Right atrium auricular region (tissue), 2 donors: ENCODE measurements around the gene SLIT3. TPM values are rescaled to one million over a fixed set of nuclear protein-coding genes. Genes with fewer than 3 reads are reported as not detected.

Source experiments
- DNase-seq: peaks from one replicate; pipeline ENCODE4 v3.0.0-alpha.2; 2019; ENCODE audit warnings: low spot score
- H3K27ac ChIP-seq, 2 donors: fragments of 200-600 bp; sonication (generic); 1 replicate in 1 of 2; 2 replicates in 1 of 2; pipeline ENCODE4 v1.5.1; 2016 to 2019
- H3K27me3 ChIP-seq, 2 donors: fragments of 200-600 bp; sonication (generic); one replicate each; pipeline versions ENCODE4 v1.5.1 to v1.6.0; 2017 to 2019
- H3K36me3 ChIP-seq: fragments of 200-600 bp; sonication (generic); one replicate; pipeline ENCODE4 v1.5.1; 2016
- H3K4me1 ChIP-seq, 2 donors: fragments of 200-600 bp; sonication (generic); one replicate each; pipeline versions ENCODE4 v1.5.1 to v1.6.0; 2017 to 2019
- H3K4me3 ChIP-seq, 2 donors: fragments of 200-600 bp; sonication (generic); 1 replicate in 1 of 2; 2 replicates in 1 of 2; pipeline ENCODE4 v1.5.1; 2017 to 2019; ENCODE audit warnings: mild to moderate bottlenecking in 1 of 2, moderate library complexity in 1 of 2
- H3K9me3 ChIP-seq, 2 donors: fragments of 200-600 bp; sonication (generic); one replicate each; pipeline ENCODE4 v1.5.1; 2019
- CTCF ChIP-seq, 2 donors: fragments of 200-600 bp; sonication (generic); IDR thresholded peaks; one replicate each; pipeline ENCODE4 v1.5.1; 2019; ENCODE audit warnings: antibody characterized with exemption in 2 of 2
- total RNA-seq, 2 donors: library from RNA; depleted of rRNA; stranded (reverse); fragments of >200 nt; gene quantifications; one replicate each; pipeline ENCODE4 v1.1.0, GENCODE V29; 2016

SLIT3 gene
- total RNA-seq, 2 donors from 2014 or later, result 66.1 to 85.8 TPM

- no peak for TF ChIP-seq CTCF (IDR thresholded peaks at IDR 0.05)
These were observed 331.5 kb downstream of the SLIT3 start for GRCh38 chr5:168969326-168969886.

DNA sequence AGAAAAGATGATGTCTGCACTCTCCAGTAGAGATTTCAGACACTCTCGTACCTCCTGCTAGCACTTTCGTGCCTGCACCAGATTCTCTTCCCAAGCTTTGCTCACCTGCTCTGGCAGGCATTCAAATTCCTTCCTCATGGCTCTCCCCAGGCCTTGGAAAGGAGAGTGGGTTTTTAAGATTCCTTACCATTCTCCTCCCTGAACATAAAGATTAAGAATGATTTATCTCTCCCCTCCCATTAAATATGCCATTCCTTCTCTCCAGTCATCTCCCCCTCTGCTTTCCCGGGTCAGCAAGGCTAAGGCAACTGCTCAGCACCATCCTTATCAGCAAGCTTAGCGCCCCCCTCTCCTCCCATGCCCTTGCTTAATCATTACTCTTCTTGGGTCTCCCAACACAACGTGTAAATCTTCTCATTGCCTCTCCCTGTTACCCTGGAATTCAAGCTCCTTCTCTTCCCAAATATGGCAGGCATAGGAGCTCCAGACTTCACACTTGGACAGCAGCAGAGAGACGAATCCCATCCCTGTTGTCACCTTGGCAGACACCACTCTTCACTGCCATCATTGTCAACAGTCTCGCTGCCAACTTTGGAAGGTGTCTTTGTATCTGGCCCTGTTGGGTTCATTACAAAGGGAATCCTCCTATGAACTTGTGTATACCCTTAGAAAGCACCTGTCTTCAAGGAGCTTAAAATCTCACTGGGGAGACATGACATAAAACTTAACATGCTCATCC is 332.9 kb downstream of the SLIT3 start:
- Histone ChIP-seq H3K27me3 (no peaks in the 10 kb centered on the region), H3K4me3 (no peak overlapping the region), H3K4me1 (peaks cover 0 to 29% of the 10 kb centered on the region in 2 donors), H3K9me3 (no peaks in the 10 kb centered on the region), H3K27ac (peak overlapping the region; percentile 63 to 73), H3K36me3 (no peaks in the 10 kb centered on the region)
- no peak for DNase-seq
- no peak for TF ChIP-seq CTCF (IDR thresholded peaks at IDR 0.05)

More at GRCh38 chr5:168969326-168969886, 331.5 kb downstream of the SLIT3 start:
- DNase-seq, result no peak
- H3K4me1 ChIP-seq, result peaks cover 0 to 36% of the 10 kb centered on the region in 2 donors
- H3K27me3 ChIP-seq, result no peaks in the 10 kb centered on the region
- peak overlapping the region; percentile 63 to 73 for H3K27ac ChIP-seq
- H3K4me3 ChIP-seq, result no peak overlapping the region
- no peaks in the 10 kb centered on the region for H3K9me3 ChIP-seq
- H3K36me3 ChIP-seq, result no peaks in the 10 kb centered on the region

- Histone ChIP-seq H3K36me3 (no peaks in the 10 kb centered on the region), H3K9me3 (no peaks in the 10 kb centered on the region), H3K27ac (peak overlapping the region; percentile 63 to 87), H3K4me3 (no peak overlapping the region), H3K27me3 (no peaks in the 10 kb centered on the region), H3K4me1 (peaks cover 0 to 30% of the 10 kb centered on the region in 2 donors)
- no peak for DNase-seq
- no peak for TF ChIP-seq CTCF (IDR thresholded peaks at IDR 0.05)
These were observed 335.3 kb downstream of the SLIT3 start for GRCh38 chr5:168965638-168966037.

- no peak for TF ChIP-seq CTCF (IDR thresholded peaks at IDR 0.05)
- no peaks in the 10 kb centered on the region for H3K9me3 ChIP-seq
- H3K36me3 ChIP-seq, result no peaks in the 10 kb centered on the region
- H3K27me3 ChIP-seq, result no peaks in the 10 kb centered on the region
- no peak overlapping the region for H3K4me3 ChIP-seq
- DNase-seq, result no peak
- H3K27ac ChIP-seq, result peak overlapping the region in 1 of 2 donors; percentile 87
- H3K4me1 ChIP-seq, result peaks cover 0 to 21% of the 10 kb centered on the region in 2 donors
These were observed 336.8 kb downstream of the SLIT3 start for GRCh38 chr5:168964182-168964581.

DNA sequence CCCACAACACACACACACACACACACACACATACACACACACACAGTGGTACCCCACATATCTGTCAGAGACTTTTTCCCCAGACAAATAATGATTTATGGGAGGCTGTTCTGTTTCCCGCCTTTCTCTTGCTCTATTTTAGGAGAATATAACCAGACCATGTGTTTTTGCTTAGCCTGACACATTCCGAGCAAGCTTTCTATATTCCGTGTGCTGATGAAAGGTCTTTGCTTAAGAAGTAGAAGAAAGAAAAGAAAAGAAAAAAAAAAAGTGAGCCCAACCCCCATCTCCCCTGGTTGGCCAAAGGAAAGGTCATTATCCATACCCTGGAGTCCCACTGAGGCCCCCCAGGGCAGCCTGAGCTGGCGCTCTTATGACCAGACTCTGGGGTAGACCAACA is 338.6 kb downstream of the SLIT3 start:
- Histone ChIP-seq H3K27me3 (no peaks in the 10 kb centered on the region), H3K4me1 (peaks cover 0 to 13% of the 10 kb centered on the region in 2 donors), H3K27ac (peak overlapping the region in 1 of 2 donors; percentile 87), H3K9me3 (no peaks in the 10 kb centered on the region), H3K4me3 (no peak overlapping the region), H3K36me3 (no peaks in the 10 kb centered on the region)
- no peak for DNase-seq
- TF ChIP-seq CTCF (IDR thresholded peaks at IDR 0.05), result no peak
